ENCODE results near the gene ZNF578.
"Not testable (repeated sequence)": the region's sequence is repeated elsewhere in the genome, so short reads cannot be mapped to it uniquely, and the experiment has no call there.

DNA sequence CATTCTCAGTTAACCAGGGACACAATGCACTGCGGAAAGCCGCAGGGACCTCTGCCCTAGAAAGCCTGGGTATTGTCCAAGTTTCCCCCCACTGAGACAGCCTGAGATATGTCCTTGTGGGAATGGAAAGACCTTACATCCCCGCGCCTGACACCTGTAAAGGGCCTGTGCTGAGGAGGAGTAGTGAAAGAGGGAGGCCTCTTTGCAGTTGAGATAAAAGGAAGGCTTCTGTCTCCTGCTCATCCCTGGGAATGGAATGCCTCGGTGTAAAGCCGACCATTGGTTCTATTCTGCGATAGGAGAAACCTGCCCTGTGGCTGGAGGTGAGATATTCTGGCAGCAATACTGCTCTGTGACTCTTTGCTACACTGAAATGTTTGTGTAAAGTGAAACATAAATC lies 65.8 kb downstream of the ZNF578 start:
- TF ChIP-seq, protein P1, sequence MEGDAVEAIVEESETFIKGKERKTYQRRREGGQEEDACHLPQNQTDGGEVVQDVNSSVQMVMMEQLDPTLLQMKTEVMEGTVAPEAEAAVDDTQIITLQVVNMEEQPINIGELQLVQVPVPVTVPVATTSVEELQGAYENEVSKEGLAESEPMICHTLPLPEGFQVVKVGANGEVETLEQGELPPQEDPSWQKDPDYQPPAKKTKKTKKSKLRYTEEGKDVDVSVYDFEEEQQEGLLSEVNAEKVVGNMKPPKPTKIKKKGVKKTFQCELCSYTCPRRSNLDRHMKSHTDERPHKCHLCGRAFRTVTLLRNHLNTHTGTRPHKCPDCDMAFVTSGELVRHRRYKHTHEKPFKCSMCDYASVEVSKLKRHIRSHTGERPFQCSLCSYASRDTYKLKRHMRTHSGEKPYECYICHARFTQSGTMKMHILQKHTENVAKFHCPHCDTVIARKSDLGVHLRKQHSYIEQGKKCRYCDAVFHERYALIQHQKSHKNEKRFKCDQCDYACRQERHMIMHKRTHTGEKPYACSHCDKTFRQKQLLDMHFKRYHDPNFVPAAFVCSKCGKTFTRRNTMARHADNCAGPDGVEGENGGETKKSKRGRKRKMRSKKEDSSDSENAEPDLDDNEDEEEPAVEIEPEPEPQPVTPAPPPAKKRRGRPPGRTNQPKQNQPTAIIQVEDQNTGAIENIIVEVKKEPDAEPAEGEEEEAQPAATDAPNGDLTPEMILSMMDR (conservative IDR thresholded peaks at IDR 0.05; ENCODE audit: low read depth, low read length) = not testable (repeated sequence)
- TF ChIP-seq CEBPB (IDR thresholded peaks at IDR 0.05; ENCODE audit: low read depth, low read length); MAZ (IDR thresholded peaks at IDR 0.05; ENCODE audit: borderline replicate concordance, low read depth, low read length); MAFK (IDR thresholded peaks at IDR 0.05; ENCODE audit: low read depth, low read length); MXI1 (IDR thresholded peaks at IDR 0.05; ENCODE audit: borderline replicate concordance, low read depth, low read length); FOS (IDR thresholded peaks at IDR 0.05; ENCODE audit: low read depth, low read length); POLR2A (IDR thresholded peaks at IDR 0.05; ENCODE audit: low read depth, low read length); RAD21 (IDR thresholded peaks at IDR 0.05; ENCODE audit: low read length); ELK1 (IDR thresholded peaks at IDR 0.05; ENCODE audit: borderline replicate concordance, low read depth, low read length): not testable (repeated sequence)
- TF ChIP-seq, protein P2, sequence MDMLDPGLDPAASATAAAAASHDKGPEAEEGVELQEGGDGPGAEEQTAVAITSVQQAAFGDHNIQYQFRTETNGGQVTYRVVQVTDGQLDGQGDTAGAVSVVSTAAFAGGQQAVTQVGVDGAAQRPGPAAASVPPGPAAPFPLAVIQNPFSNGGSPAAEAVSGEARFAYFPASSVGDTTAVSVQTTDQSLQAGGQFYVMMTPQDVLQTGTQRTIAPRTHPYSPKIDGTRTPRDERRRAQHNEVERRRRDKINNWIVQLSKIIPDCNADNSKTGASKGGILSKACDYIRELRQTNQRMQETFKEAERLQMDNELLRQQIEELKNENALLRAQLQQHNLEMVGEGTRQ (IDR thresholded peaks at IDR 0.05; ENCODE audit: low read depth, low read length) = not testable (repeated sequence)
